Mesenchymal stem cell (in vitro differentiated cells and primary cell): ENCODE measurements around the gene PRR15L.

Experiments
- DNase-seq: peaks from one replicate; pipeline ENCODE4 v3.0.0-alpha.2; 2013
- H2AFZ ChIP-seq: one replicate; pipeline ENCODE4 v1.6.1; 2013; ENCODE audit warnings: low read depth, mild to moderate bottlenecking, control low read depth, inconsistent platforms, low read length, moderate library complexity
- H2AK5ac ChIP-seq: 2 replicates; pipeline ENCODE4 v1.6.1; 2013; ENCODE audit warnings: low read length, moderate library complexity, mild to moderate bottlenecking, inconsistent platforms; ENCODE audit not compliant: severe bottlenecking
- H2BK120ac ChIP-seq: one replicate; pipeline ENCODE4 v1.6.1; 2013; ENCODE audit warnings: low read depth, mild to moderate bottlenecking, inconsistent platforms, low read length, moderate library complexity
- H2BK12ac ChIP-seq, 2 experiments: one replicate each; pipeline ENCODE4 v1.6.1; 2013; ENCODE audit warnings: inconsistent platforms in 2 of 2, low read length in 2 of 2, mild to moderate bottlenecking in 2 of 2, moderate library complexity in 2 of 2, control low read depth in 1 of 2
- H2BK15ac ChIP-seq: one replicate; pipeline ENCODE4 v1.6.1; 2013; ENCODE audit warnings: mild to moderate bottlenecking, low read depth, inconsistent platforms; ENCODE audit not compliant: poor library complexity, severe bottlenecking
- H2BK5ac ChIP-seq: 2 replicates; pipeline ENCODE4 v1.6.1; 2013; ENCODE audit warnings: low read depth, mild to moderate bottlenecking, low read length, control low read depth, inconsistent platforms; ENCODE audit not compliant: poor library complexity, severe bottlenecking
- H3K14ac ChIP-seq, 2 experiments: one replicate each; pipeline ENCODE4 v1.6.1; 2013; ENCODE audit warnings: inconsistent platforms in 2 of 2, low read length in 2 of 2, control low read depth in 1 of 2, mild to moderate bottlenecking in 1 of 2, moderate library complexity in 1 of 2
- H3K18ac ChIP-seq, 2 experiments: one replicate each; pipeline ENCODE4 v1.6.1; 2013; ENCODE audit warnings: inconsistent platforms in 2 of 2, low read length in 2 of 2, control low read depth in 1 of 2, low read depth in 1 of 2, mild to moderate bottlenecking in 1 of 2
- H3K23ac ChIP-seq, 2 experiments: one replicate each; pipeline ENCODE4 v1.6.1; 2013; ENCODE audit warnings: inconsistent platforms in 2 of 2, low read length in 2 of 2, mild to moderate bottlenecking in 2 of 2, moderate library complexity in 2 of 2, control low read depth in 1 of 2
- H3K27ac ChIP-seq: 2 replicates; pipeline ENCODE4 v1.5.1; 2013; ENCODE audit warnings: mild to moderate bottlenecking, moderate library complexity, low read length, control low read depth, inconsistent platforms; ENCODE audit not compliant: poor library complexity, severe bottlenecking
- H3K27me3 ChIP-seq, 2 experiments: 2 replicates each; pipeline versions ENCODE4 v1.6.1 to v1.7.0; 2013; ENCODE audit warnings: low read length in 2 of 2, mild to moderate bottlenecking in 2 of 2, moderate library complexity in 2 of 2, control low read depth in 1 of 2, inconsistent platforms in 1 of 2; ENCODE audit not compliant: control insufficient read depth in 1 of 2, insufficient read depth in 1 of 2
- H3K36me3 ChIP-seq, 2 experiments: 2 replicates each; pipeline versions ENCODE4 v1.6.1 to v1.7.0; 2013; ENCODE audit warnings: low read length in 2 of 2, control low read depth in 1 of 2, inconsistent platforms in 1 of 2, low read depth in 1 of 2, mild to moderate bottlenecking in 1 of 2; ENCODE audit not compliant: insufficient read depth in 2 of 2, control insufficient read depth in 1 of 2
- H3K4ac ChIP-seq, 2 experiments: one replicate each; pipeline ENCODE4 v1.6.1; 2013; ENCODE audit warnings: inconsistent platforms in 2 of 2, low read length in 2 of 2, mild to moderate bottlenecking in 2 of 2, moderate library complexity in 2 of 2, control low read depth in 1 of 2, low read depth in 1 of 2
- H3K4me1 ChIP-seq: 2 replicates; pipeline ENCODE4 v1.6.1; 2013; ENCODE audit warnings: low read depth, low read length, control low read depth; ENCODE audit not compliant: control insufficient read depth, insufficient read depth
- H3K4me2 ChIP-seq: 2 replicates; pipeline ENCODE4 v1.6.1; 2013; ENCODE audit warnings: low read length, mild to moderate bottlenecking, inconsistent platforms; ENCODE audit not compliant: poor library complexity, severe bottlenecking
- H3K4me3 ChIP-seq, 2 experiments: 2 replicates each; pipeline versions ENCODE4 v1.5.1 to v1.7.0; 2013; ENCODE audit warnings: low read length in 2 of 2, mild to moderate bottlenecking in 2 of 2, control low read depth in 1 of 2, low read depth in 1 of 2; ENCODE audit not compliant: insufficient read depth in 1 of 2
- H3K79me1 ChIP-seq: replicated peaks from 2 replicates; pipeline ENCODE4 v1.6.1; 2013; ENCODE audit warnings: mild to moderate bottlenecking, control low read depth, low read length, inconsistent platforms; ENCODE audit not compliant: poor library complexity, severe bottlenecking
- H3K9ac ChIP-seq: 2 replicates; pipeline ENCODE4 v1.7.0; 2013; ENCODE audit warnings: mild to moderate bottlenecking, low read length, moderate library complexity
- H3K9me3 ChIP-seq: 2 replicates; pipeline ENCODE4 v1.7.0; 2013; ENCODE audit warnings: mild to moderate bottlenecking, low read length; ENCODE audit not compliant: control insufficient read depth
- H4K8ac ChIP-seq: one replicate; pipeline ENCODE4 v1.6.1; 2013; ENCODE audit warnings: inconsistent platforms, mild to moderate bottlenecking, low read length, moderate library complexity
- H4K91ac ChIP-seq: one replicate; pipeline ENCODE4 v1.6.1; 2013; ENCODE audit warnings: mild to moderate bottlenecking, low read length, inconsistent platforms
- WGBS: methylation state at CpG from one replicate; pipeline ENCODE4 v1.1.7; 2013; ENCODE audit warnings: mixed read lengths; 5-methylcytosine and 5-hydroxymethylcytosine counted together

PRR15L gene

DNA sequence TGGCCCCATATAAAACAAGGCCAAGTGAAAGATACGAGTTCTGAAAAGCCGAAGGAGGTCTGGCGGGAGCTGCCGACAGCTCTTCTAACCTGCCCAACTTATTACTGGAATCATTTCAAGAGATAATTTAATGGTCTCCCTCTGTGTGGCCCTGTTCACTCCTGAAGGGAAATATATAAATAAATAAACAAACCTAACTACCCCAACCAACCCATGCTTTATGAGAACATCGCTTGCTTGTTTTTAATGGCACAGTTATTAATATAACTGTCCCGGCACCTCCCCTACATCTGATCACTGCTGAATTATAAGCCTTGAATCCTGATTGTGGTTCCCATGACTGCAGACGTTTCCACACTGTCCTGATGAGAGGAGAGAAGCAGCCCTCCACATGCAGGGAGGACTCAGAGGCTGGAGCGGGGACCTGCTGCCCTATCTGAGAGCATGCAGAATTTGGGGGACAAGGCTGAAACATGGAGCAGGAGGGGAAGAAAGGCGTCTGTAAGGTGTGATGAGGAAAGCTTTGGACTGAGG lies 35.4 kb upstream of the PRR15L start:
- peaks cover 13% of the 10 kb centered on the region for H3K4me1 ChIP-seq
- H2BK15ac ChIP-seq, result no peak overlapping the region
- no peak overlapping the region for H2BK5ac ChIP-seq
- H3K14ac ChIP-seq, result no peak overlapping the region
- no peak overlapping the region for H4K91ac ChIP-seq
- WGBS, result 75% methylated on average over 8 of the region's 9 CpGs
- no peak for DNase-seq
- no peak overlapping the region for H3K4me3 ChIP-seq
- H3K4me2 ChIP-seq, result no peak overlapping the region
- H3K18ac ChIP-seq, result no peak overlapping the region
- no peak overlapping the region for H2BK120ac ChIP-seq
- no peak overlapping the region for H4K8ac ChIP-seq
- H3K27me3 ChIP-seq, result peaks cover 0 to 20% of the 10 kb centered on the region in 2 experiments
- no peak overlapping the region for H2AFZ ChIP-seq
- H3K36me3 ChIP-seq, result no peaks in the 10 kb centered on the region
- no peak overlapping the region for H3K9ac ChIP-seq
- no peaks in the 10 kb centered on the region for H3K79me1 ChIP-seq
- no peaks in the 10 kb centered on the region for H3K9me3 ChIP-seq
- H3K4ac ChIP-seq, result no peak overlapping the region
- no peak overlapping the region for H3K27ac ChIP-seq
- peak overlapping the region in 1 of 2 experiments; percentile 24 for H2BK12ac ChIP-seq
- no peak overlapping the region for H3K23ac ChIP-seq
- H2AK5ac ChIP-seq, result no peak overlapping the region

DNA sequence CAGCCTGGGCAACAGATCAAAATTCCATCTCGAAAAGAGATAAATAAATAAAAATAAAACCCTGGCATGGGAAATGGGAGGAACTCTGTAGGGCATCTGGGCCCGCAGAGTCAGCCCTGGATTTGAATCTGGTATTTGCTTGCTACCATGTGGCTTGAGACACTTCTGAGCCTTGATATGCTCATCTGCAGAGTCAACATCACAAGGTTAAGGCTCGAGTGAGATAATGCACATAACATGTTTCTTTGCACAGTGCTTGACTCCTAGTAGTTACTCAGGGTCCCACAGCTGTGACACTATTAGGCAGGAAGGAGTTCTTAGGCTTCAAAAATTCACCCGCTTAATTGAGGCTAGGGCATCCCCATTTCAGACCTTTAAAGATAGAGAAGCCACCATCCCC lies 34.5 kb upstream of the PRR15L start:
- Histone ChIP-seq H4K91ac (no peak overlapping the region), H2AK5ac (no peak overlapping the region), H3K23ac (no peak overlapping the region), H4K8ac (no peak overlapping the region), H3K4ac (no peak overlapping the region), H3K4me2 (no peak overlapping the region), H3K27ac (no peak overlapping the region), H2BK12ac (no peak overlapping the region), H3K9me3 (no peaks in the 10 kb centered on the region), H2BK120ac (no peak overlapping the region), H2BK5ac (no peak overlapping the region), H3K36me3 (no peaks in the 10 kb centered on the region), H3K27me3 (peaks cover 0 to 20% of the 10 kb centered on the region in 2 experiments), H3K4me1 (peaks cover 21% of the 10 kb centered on the region), H3K4me3 (no peak overlapping the region), H3K9ac (no peak overlapping the region), H2AFZ (no peak overlapping the region), H3K79me1 (no peaks in the 10 kb centered on the region), H3K14ac (no peak overlapping the region), H2BK15ac (no peak overlapping the region), H3K18ac (no peak overlapping the region)
- DNase-seq, result no peak
- WGBS, result 86% methylated on average over 3 of the region's 4 CpGs

DNA sequence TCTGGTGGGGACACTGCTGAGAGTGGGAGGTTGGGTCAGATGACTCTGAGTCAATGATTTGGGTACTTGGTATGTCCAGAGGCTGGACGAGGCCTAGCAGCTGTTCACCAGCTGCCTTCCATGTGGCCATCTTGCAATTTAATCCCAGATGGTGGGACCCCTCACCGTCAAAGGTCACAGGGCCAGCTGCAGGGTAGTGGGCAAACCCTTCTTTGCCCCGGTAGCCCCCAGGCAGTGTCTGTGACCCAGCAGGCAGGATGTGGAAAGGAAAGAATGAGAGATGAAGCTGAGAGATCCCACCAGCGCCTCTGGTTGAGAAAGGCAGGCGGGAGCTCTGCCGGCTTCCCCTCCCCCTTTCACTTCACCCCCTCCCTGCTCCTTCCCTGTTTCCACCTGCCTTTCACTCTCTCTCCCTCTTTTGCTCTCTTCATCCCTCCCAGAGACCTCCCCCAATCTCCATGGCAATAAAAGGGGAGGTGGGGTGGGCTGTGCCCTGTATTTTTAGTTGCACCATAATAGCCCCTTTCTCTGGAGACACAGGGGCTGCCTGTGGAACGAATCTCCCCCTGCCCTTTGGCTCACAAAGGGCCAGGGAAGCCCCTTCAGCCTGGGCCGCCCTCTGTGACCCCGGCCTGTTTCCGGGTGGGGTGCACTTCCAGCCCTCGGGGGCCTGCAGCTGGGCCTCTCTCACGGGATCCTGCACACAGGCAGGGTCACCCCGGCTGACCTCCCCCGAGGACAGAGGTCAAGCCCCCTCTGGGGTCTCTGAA lies 33.5 kb upstream of the PRR15L start:
- Histone ChIP-seq H3K4ac (peak overlapping the region in 1 of 2 experiments; percentile 24), H3K14ac (no peak overlapping the region), H3K36me3 (no peaks in the 10 kb centered on the region), H2BK5ac (no peak overlapping the region), H2BK120ac (no peak overlapping the region), H3K4me3 (no peak overlapping the region), H2AFZ (no peak overlapping the region), H2BK12ac (peak overlapping the region in 1 of 2 experiments; percentile 37), H3K79me1 (no peaks in the 10 kb centered on the region), H3K4me2 (no peak overlapping the region), H3K9ac (no peak overlapping the region), H3K4me1 (peaks cover 23% of the 10 kb centered on the region), H4K8ac (peak overlapping the region; percentile 90), H3K23ac (no peak overlapping the region), H2BK15ac (peak overlapping the region; percentile 26), H2AK5ac (no peak overlapping the region), H3K9me3 (no peaks in the 10 kb centered on the region), H4K91ac (peak overlapping the region; percentile 71), H3K18ac (peak overlapping the region in 1 of 2 experiments; percentile 42), H3K27ac (no peak overlapping the region), H3K27me3 (peaks cover 0 to 17% of the 10 kb centered on the region in 2 experiments)
- peak; percentile 56 for DNase-seq
- 36% methylated on average over 13 of the region's 14 CpGs for WGBS

DNA sequence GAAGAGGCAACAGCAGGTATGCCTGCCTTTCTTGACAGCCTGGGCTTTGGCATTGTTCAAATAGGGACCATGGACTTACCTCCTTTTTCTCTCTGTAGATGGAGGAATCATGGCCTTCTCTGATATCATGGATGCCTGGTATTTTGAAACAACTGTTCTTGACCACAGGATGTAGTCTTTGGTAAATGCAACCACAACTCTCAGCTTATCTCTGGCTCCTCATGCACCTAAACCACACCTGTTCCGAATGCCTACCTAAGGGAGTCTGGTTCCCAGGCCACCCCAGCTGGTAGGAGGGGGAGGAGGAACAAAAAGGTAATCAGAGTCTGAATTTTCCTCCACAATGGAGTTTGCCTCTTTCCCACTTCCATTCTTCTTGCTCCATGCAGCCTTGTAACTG lies 32.0 kb upstream of the PRR15L start:
- DNase-seq, result no peak
- Histone ChIP-seq H3K14ac (no peak overlapping the region), H2AK5ac (no peak overlapping the region), H3K4me3 (no peak overlapping the region), H2BK12ac (no peak overlapping the region), H3K79me1 (no peaks in the 10 kb centered on the region), H3K4me2 (no peak overlapping the region), H3K4me1 (peaks cover 18% of the 10 kb centered on the region), H3K27me3 (peaks cover 0 to 6% of the 10 kb centered on the region in 2 experiments), H4K8ac (no peak overlapping the region), H3K4ac (no peak overlapping the region), H3K36me3 (no peaks in the 10 kb centered on the region), H3K9me3 (no peaks in the 10 kb centered on the region), H3K23ac (no peak overlapping the region), H4K91ac (no peak overlapping the region), H2BK120ac (no peak overlapping the region), H2BK15ac (no peak overlapping the region), H2BK5ac (no peak overlapping the region), H3K18ac (no peak overlapping the region), H2AFZ (no peak overlapping the region), H3K27ac (no peak overlapping the region), H3K9ac (no peak overlapping the region)
- WGBS, result no CpG with 5 or more reads among the region's 1 CpG
